Neutrophil (primary cell): Measurements from ENCODE around the gene CETN1.

Experiments used
- H3K27ac ChIP-seq: fragments of 200-600 bp; sonication (generic); 2 replicates; pipeline ENCODE4 v1.5.1; 2016; ENCODE audit warnings: mild to moderate bottlenecking, moderate library complexity
- H3K27me3 ChIP-seq: fragments of 200-600 bp; sonication (generic); 2 replicates; pipeline ENCODE4 v1.6.0; 2016; ENCODE audit warnings: mild to moderate bottlenecking
- H3K36me3 ChIP-seq: fragments of 200-600 bp; sonication (generic); 2 replicates; pipeline ENCODE4 v1.5.1; 2017
- H3K4me1 ChIP-seq, 2 experiments: fragments of 200-600 bp in 1 of 2; sonication (generic) in 1 of 2; 1 replicate in 1 of 2; 2 replicates in 1 of 2; pipeline versions ENCODE4 v1.5.1 to v1.6.1; 2013 to 2016; ENCODE audit warnings: low read depth in 1 of 2, low read length in 1 of 2, mild to moderate bottlenecking in 1 of 2, moderate library complexity in 1 of 2; ENCODE audit not compliant: control insufficient read depth in 1 of 2, insufficient read depth in 1 of 2
- H3K4me3 ChIP-seq, 2 experiments: fragments of 200-600 bp in 1 of 2; sonication (generic) in 1 of 2; 1 replicate in 1 of 2; 2 replicates in 1 of 2; pipeline ENCODE4 v1.5.1; 2013 to 2016; ENCODE audit warnings: low read depth in 1 of 2, low read length in 1 of 2, mild to moderate bottlenecking in 1 of 2, moderate library complexity in 1 of 2
- H3K9me3 ChIP-seq: fragments of 200-600 bp; sonication (generic); 2 replicates; pipeline ENCODE4 v1.5.1; 2016
- TF ChIP-seq, protein P1 (sequence below): fragments of 200-600 bp; sonication (generic); IDR thresholded peaks from 2 replicates; pipeline ENCODE4 v1.5.1; 2016; ENCODE audit warnings: antibody characterized with exemption

CETN1 gene

DNA sequence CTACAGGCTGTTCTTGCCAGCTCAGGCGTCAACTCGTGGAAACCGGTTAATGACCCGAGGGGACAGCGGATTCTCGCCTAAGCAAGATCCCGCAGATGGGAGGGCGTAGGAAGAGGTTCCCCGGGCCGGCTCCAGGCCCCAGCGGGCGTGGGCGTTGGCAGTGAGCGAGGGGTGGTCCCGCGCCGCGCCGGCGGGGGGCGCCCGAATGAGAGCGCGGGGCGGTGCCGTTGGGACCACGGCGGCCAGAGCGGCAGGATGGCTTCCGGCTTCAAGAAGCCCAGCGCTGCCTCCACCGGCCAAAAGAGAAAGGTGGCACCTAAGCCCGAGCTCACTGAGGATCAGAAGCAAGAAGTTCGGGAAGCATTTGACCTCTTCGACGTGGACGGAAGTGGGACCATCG, at the start of gene CETN1:
CETN1 (plus strand) TSS at position 227 of the 400 bp plus-strand sequence; CDS start at position 256, 29 bp downstream.
- no peaks in the 10 kb centered on the region for H3K27me3 ChIP-seq
- no peaks in the 10 kb centered on the region for H3K9me3 ChIP-seq
- no peaks in the 10 kb centered on the region for H3K36me3 ChIP-seq
- H3K27ac ChIP-seq, result no peak within 1 kb of the TSS
- TF ChIP-seq, protein P1, sequence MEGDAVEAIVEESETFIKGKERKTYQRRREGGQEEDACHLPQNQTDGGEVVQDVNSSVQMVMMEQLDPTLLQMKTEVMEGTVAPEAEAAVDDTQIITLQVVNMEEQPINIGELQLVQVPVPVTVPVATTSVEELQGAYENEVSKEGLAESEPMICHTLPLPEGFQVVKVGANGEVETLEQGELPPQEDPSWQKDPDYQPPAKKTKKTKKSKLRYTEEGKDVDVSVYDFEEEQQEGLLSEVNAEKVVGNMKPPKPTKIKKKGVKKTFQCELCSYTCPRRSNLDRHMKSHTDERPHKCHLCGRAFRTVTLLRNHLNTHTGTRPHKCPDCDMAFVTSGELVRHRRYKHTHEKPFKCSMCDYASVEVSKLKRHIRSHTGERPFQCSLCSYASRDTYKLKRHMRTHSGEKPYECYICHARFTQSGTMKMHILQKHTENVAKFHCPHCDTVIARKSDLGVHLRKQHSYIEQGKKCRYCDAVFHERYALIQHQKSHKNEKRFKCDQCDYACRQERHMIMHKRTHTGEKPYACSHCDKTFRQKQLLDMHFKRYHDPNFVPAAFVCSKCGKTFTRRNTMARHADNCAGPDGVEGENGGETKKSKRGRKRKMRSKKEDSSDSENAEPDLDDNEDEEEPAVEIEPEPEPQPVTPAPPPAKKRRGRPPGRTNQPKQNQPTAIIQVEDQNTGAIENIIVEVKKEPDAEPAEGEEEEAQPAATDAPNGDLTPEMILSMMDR, result no peak
- no peaks in the 10 kb centered on the region for H3K4me1 ChIP-seq
- H3K4me3 ChIP-seq, result no peak within 1 kb of the TSS

DNA sequence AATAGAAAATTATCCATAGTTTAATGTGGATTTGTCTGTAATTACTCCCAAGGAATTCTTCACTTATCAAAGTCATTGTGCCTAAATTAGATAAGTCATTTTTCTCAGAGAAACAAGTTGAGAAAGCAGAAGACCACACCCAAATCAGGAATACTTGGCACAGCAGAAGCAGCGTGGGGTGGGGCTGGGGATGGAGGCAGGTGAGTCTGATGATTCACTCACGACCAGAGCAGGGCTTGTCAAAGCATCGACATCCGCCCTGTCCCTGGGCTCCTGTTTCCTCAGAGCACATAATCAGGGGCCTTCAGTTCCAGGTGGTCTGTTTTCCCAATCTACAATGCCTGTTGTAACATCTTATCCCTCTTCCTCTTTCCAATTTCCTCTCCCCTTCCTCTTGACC, 48.2 kb upstream of the CETN1 start:
- H3K9me3 ChIP-seq, result no peaks in the 10 kb centered on the region
- H3K4me1 ChIP-seq, result no peaks in the 10 kb centered on the region
- TF ChIP-seq, protein P1, result no peak
- H3K27me3 ChIP-seq, result no peaks in the 10 kb centered on the region
- H3K4me3 ChIP-seq, result no peak overlapping the region
- no peak overlapping the region for H3K27ac ChIP-seq
- H3K36me3 ChIP-seq, result no peaks in the 10 kb centered on the region

DNA sequence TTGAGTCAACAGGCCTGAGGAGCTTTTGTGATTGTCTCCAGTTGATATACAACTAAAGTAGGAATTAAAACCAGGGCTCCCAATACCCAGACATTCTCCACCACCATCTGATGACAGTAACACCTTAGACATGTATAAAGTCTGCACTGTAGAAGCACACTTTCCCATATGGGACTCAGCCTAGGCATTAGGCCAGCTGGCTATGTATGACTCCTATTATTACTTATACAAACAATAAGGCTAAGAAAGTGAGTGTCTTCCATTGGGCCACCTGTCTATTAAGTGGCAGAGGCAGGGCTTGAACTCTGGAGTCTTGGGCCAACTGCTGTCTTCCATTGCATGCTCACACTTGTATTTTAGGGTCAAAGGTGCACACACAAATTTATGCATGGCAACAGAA, 47.5 kb upstream of the CETN1 start:
- H3K4me1 ChIP-seq, result no peaks in the 10 kb centered on the region
- TF ChIP-seq, protein P1, result no peak
- no peak overlapping the region for H3K4me3 ChIP-seq
- H3K27ac ChIP-seq, result no peak overlapping the region
- H3K36me3 ChIP-seq, result no peaks in the 10 kb centered on the region
- H3K9me3 ChIP-seq, result no peaks in the 10 kb centered on the region
- no peaks in the 10 kb centered on the region for H3K27me3 ChIP-seq

DNA sequence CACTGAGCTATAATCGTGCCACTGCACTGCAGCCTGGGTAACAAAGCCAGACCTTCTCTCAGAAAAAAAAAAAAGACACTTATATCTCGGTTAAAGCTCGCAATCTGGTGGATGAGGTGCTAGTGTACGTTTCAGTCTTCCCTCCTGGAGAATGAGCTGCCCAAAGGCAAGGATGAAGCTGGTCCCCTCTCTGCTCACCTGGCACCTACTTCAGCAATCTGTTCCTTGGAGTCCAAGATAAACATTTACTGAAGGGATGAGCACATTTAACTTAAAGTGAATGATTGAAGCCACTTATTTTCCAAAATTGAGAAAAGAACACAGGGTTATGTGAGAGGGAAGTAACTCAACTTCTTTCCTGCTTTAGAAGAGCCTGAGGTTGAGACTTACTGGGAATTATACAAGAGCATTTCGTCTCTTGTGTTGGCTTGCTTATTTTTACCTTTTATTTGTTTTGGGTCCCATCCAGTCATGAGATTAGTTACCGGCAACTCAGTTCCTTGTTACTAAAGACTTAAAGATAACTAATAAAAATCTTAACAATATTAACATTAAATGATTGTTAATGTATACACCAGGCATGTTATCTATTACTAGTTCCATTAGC, 46.1 kb upstream of the CETN1 start:
- no peaks in the 10 kb centered on the region for H3K36me3 ChIP-seq
- no peaks in the 10 kb centered on the region for H3K4me1 ChIP-seq

DNA sequence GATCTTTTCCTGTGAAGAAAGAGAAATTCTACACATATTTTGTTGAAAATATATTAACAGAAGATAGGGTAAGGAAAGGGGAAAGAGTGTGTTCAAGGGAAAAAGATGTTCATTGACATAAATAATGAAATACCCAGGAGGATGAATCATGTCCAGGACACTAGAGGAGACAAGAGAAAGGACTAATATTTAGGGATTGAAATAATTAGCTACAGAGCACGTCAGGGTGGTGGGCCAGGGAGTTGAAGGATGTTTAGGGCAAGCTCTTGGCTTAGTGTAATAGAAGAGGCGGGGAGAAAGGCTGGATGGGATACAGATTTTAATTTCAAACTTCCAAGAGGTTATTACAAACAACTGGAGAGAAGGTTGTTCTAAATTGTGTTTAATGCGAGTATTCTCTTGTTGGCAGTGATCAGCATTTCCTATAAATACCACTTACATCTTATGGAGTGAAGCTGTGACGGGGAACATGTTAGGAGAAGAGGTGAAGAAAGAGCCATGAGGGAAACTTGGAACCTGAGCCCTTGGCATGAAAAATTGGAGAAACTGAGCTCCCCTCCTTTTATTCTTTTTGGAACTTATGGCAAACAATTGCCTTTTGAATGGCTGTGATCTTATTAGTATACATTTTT, 36.6 kb upstream of the CETN1 start:
- no peaks in the 10 kb centered on the region for H3K4me1 ChIP-seq
- TF ChIP-seq, protein P1, result no peak
- H3K4me3 ChIP-seq, result no peak overlapping the region
- no peaks in the 10 kb centered on the region for H3K9me3 ChIP-seq
- H3K27ac ChIP-seq, result no peak overlapping the region
- no peaks in the 10 kb centered on the region for H3K36me3 ChIP-seq
- H3K27me3 ChIP-seq, result peaks cover 11% of the 10 kb centered on the region

More for the DNA sequence above, 46.1 kb upstream of the CETN1 start:
- no peaks in the 10 kb centered on the region for H3K27me3 ChIP-seq
- TF ChIP-seq, protein P1, result no peak
- H3K9me3 ChIP-seq, result no peaks in the 10 kb centered on the region
- H3K27ac ChIP-seq, result no peak overlapping the region
- H3K4me3 ChIP-seq, result no peak overlapping the region
